Epithelial cell of esophagus (primary cell): ENCODE measurements around the gene ATG7.

Experiments used
- DNase-seq: peaks from one replicate; pipeline ENCODE4 v3.0.0; 2010; ENCODE audit warnings: low read depth
- H3K4me3 ChIP-seq: 2 replicates; pipeline ENCODE4 v1.5.1; 2011; ENCODE audit warnings: mild to moderate bottlenecking, low read length, control low read depth
- CTCF ChIP-seq: IDR thresholded peaks from 2 replicates; pipeline ENCODE4 v1.5.1; 2011; ENCODE audit warnings: low read depth, mild to moderate bottlenecking, low read length, control low read depth, inconsistent platforms; ENCODE audit not compliant: insufficient read depth; ENCODE audit errors: missing control alignments

Gene ATG7

GRCh38 chr3:11530153-11530721 is 258.0 kb downstream of the ATG7 start:
- peak; percentile 41 for TF ChIP-seq CTCF
- DNase-seq, result peak; percentile 99
- no peak overlapping the region for H3K4me3 ChIP-seq

- TF ChIP-seq CTCF, result no peak
- peak; percentile 49 for DNase-seq
- H3K4me3 ChIP-seq, result no peak overlapping the region
Observed at GRCh38 chr3:11532931-11533391, 260.8 kb downstream of the ATG7 start.

- no peak for DNase-seq
- TF ChIP-seq CTCF, result no peak
- no peak overlapping the region for H3K4me3 ChIP-seq
Observed at GRCh38 chr3:11534011-11534792, 262.0 kb downstream of the ATG7 start.

- no peak for DNase-seq
- TF ChIP-seq CTCF, result no peak
- H3K4me3 ChIP-seq, result no peak overlapping the region
Observed at GRCh38 chr3:11534793-11535101, 262.6 kb downstream of the ATG7 start.

GRCh38 chr3:11535243-11535960 is 263.2 kb downstream of the ATG7 start:
- no peak for DNase-seq
- no peak for TF ChIP-seq CTCF
- H3K4me3 ChIP-seq, result no peak overlapping the region

GRCh38 chr3:11536132-11536935 is 264.1 kb downstream of the ATG7 start:
- no peak for DNase-seq

More at GRCh38 chr3:11536132-11536935, 264.1 kb downstream of the ATG7 start:
- no peak overlapping the region for H3K4me3 ChIP-seq
- TF ChIP-seq CTCF, result no peak
